GM12892 (cell line): ENCODE measurements around the gene ADAMTS10.

Experiments
- POLR2A ChIP-seq: IDR thresholded peaks from 2 replicates; pipeline ENCODE4 v1.6.1; 2011; ENCODE audit warnings: low read depth, low read length, control low read depth
- POLR2AphosphoS5 ChIP-seq: IDR thresholded peaks from 2 replicates; pipeline ENCODE4 v1.6.1; 2011; ENCODE audit warnings: low read depth, low read length, control low read depth
- TAF1 ChIP-seq: IDR thresholded peaks from 2 replicates; pipeline ENCODE4 v1.6.1; 2011; ENCODE audit warnings: low read depth, mild to moderate bottlenecking, control low read depth, low read length, borderline replicate concordance

GRCh38 chr19:8573316-8573715 lies 37.2 kb downstream of the ADAMTS10 start:
- TF ChIP-seq POLR2A (no peak), TAF1 (no peak), POLR2AphosphoS5 (no peak)
